Activated effector memory CD4-positive, alpha-beta T cell treated with anti-CD3 and anti-CD28 coated beads, Interleukin-2, amount 50 U/mL, for 16 hours (primary cell): ENCODE data around the gene HDAC4.

Experiments
- DNase-seq: peaks from one replicate; pipeline ENCODE4 v3.0.0-alpha.2; 2020

HDAC4 gene

DNA sequence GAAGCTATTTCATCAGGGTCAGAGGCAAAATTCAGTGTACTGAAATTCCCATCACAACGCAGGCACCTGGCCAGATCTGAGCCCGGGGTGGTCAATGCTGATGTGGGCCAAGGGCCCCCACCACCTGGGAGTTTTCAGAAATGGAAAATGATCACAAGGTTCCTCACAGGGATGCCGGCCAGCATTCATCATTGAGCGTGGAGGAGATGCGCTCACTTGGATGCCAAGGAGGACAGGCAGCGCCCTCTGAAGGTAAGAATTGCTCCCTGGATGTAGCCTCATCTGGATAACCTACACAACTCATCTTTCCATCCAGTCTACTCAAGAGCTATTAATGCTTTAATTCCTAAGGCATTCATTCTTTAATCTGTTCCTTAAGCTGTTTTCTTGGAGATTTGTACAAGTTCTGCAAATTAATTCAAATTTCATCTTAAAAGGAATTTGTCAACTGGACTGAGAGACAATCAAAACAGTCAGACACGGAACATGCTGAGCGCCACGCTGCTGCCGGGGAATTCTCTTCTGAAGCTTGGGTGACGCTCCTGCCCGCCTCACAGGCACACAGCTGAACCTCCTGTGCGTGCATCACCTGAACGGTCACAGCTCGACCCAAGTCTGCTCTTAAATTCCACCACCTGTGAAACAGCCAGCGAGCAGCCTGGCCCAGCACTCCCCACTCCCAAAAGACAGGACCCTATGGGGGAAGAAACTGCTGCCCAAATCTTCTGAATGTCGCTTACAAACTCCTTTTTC is 206.7 kb downstream of the HDAC4 start:
- DNase-seq, result no peak

DNA sequence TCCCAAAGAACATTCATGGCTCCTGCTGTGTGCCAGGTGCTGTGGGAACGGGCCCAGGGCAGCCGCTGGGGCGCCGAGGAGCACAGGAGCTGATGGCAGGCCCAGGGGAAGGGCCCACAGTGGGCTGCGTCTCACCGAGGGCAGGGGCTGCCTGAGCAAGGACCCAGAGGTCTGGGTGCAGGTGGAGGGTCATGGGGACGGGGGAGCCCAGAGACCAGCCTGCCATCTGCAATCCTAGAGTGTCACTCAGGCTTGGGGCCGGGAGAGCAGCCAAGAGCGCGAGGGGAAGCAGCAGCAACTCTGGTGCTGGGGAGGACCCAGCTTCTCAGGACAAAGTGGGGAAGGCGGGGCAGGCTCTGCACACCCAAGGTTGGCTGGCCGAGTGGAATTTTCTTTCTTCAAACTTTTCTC is 207.4 kb downstream of the HDAC4 start:
- no peak for DNase-seq

DNA sequence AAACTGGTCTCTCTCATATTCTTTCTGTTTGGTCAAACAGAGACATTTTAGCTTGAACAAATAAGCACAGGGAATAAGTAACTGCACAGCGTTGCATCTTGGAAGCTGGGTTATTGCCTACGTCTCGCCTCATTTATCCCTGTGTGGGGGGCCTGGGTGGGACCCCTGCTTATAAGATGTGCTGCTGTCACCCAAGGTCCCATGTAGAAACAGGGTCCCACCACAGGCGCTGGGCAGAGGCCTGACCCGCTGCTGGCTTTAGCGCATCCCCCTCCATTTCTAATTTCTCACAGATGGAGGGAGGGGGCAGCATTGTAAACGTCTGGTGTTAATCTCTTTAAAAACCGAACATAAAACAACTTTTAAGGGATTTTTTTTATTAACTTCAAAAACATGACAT is 207.8 kb downstream of the HDAC4 start:
- DNase-seq, result no peak

GRCh38 chr2:239192456-239192855 is 208.4 kb downstream of the HDAC4 start:
- DNase-seq, result no peak

GRCh38 chr2:239190921-239191885 is 209.6 kb downstream of the HDAC4 start:
- peak; percentile 49 for DNase-seq

DNA sequence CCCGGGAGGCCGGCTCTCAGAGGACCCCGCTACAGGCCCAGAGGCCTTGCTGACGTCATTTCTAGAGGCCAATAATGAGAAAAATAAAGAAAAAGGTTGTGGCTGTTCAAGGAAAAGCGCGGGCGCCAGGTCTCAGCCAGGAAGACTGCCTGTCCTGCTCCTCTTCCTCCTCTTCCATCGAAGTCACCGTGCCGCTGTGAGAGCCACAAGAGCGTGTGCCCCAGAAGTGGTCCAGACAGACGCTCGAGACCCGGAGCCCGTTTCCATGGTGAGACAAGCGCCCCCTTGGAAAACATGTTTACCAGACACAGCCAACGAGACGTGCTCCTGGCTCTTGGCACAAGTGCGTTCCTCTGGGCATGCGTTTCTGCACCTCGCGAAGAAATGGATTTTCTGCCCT is 210.5 kb downstream of the HDAC4 start:
- DNase-seq, result peak; percentile 31

- peak; percentile 45 for DNase-seq
Observed at GRCh38 chr2:239189711-239190131, 211.1 kb downstream of the HDAC4 start.

DNA sequence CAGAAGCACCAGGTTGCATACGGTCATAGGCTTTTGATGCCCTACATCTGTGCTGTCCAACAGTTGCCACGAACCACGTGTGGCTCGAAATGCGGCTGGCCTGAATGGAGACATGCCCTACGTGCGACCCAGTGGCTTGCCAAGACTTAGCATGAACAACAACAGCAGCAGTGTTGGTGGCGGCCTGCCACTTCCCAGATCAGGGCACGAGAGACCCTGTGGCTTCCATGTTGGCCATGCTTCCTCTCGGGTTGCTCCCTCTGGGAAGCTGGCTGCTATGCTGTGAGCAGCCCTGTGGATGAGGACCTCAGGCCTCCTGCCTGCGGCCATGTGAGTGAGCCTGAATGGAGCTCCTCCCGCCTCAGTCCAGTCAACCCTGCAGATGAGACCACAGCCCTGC is 212.3 kb downstream of the HDAC4 start:
- peak; percentile 37 for DNase-seq

DNA sequence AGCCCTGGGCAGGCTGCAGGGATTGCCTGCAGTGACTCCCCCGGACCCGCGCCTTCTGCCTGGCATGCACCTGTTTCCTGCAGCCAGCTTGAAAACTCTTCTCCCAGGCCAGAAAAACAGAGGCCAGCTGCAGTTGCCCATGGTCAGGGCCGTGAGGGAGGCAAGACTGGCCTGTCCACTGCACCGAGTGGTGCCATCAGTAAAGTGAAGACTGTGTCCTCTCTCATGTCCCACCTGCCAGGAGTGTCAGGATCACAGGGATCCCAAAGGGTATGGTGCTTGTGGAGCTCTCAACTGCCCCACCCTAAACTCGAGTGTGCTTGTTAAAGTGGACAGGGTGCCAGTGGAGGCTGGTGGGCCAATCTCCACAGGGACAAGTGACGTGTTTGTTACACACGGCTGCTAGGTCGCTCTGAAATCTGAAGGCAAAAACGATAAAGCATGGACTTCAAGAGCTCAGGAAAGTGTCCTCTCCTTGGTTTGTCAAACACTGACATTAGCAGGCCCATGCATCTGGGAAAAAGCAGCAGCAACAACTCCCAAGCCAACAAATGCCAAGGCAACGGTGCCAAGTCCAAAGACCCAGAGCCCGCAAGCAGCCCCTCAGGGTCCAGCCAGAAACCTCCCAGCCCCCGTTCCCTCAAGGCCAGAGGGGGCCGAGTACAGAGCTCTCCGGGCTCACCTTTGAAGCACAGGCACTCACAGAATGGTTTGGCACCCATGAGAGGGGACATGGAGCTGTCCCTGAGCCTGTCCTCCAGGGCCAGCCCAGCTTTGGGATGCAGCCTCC is 213.2 kb downstream of the HDAC4 start:
- DNase-seq, result peak; percentile 49

DNA sequence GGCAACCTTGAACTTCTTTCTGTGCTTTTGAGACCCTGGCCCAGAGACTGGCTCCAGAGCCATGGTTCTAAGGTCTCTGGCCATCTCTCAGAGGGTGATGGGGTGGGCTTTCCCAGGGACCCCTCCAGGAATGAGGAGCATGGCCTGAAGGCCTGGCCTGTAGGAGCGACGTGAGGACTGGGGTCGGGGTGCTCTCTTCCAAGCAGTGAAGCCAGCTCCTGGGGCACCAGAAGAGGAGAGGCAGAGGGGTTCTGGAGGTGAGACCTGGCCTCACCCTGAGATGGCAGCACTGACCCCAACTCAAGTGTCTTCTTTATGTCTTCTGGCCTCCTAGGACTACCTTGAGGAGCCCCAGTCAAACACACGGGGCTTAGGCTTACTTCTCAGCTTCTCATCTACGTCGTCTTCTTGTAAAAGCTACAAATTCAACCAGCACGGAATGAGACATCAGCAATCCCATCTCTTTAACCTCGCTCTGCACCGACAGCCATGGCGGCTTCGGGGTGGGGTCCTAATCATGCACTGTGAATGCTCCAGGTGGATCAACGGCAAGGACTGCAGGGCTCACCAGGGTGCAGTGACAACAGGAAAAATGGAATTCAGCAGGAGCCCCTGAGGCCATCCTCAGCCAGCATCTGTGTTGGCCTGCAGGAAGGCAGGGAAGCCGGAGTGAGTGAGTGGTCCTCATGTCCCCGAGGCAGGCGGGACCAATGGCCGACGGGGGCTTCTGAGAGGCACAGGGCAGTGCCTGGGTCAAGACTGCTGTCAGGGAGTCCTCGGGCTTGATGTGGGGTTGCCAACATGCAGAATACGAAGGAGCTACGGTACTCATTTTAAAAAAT is 214.1 kb downstream of the HDAC4 start:
- DNase-seq, result peak; percentile 45

DNA sequence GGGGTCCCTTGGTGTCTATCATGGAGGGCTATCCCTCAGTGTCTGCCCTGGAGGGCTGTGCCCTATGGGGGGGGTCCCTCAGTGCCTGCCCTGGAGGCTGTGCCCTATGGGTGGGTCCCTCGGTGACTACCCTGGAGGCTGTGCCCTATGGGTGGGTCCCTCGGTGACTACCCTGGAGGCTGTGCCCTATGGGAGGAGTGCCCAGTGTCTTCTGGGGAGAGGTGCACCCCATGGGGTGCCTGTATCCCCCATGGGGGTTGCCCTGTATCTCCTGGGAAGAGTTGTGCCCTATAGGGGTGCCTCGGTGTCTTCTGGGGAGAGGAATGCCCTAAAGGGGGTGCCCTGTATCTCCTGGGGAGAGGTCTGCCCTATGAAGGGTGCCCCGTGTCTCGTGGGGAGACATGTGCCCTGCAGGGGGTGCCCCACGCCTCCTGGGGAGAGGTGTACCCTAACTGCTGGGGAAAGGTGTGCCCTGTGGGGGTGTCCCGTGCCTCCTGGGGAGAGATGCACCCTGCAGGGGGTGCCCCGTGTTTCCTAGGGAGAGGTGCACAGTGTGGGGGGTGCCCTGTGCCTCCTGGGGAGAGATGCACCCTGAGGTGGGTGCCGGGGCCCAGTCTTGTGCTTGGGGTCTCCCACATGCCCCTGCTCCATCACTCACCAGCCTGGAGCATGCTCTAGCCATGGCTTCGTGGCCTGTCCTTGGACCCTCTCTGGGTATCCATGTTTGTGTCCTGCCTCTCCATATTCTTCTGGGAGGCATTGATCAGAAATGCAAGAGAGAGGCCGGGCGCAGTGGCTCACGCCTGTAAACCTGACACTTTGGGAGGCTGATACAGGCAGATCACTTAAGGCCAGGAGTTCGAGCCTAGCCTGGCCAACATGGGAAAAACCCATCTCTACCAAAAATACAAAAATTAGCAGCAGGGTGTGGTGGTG is 215.6 kb downstream of the HDAC4 start:
- DNase-seq, result peak; percentile 55

DNA sequence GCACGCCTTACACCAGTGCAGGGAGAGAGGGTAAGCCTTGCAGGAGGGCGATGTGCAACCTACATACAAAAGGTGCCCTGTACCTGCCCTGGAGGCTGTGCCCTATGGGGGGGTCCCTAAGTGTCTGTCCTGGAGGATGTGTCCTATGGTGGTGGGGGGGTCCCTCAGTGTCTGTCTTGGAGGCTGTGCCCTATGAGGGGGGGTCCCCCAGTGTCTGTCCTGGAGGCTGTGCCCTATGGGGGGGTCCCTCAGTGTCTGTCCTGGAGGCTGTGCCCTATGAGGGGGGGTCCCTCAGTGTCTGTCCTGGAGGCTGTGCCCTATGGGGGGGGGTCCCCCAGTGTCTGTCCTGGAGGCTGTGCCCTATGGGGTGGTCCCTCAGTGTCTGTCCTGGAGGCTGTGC is 216.6 kb downstream of the HDAC4 start:
- DNase-seq, result peak; percentile 38

GRCh38 chr2:239182981-239183791 is 217.6 kb downstream of the HDAC4 start:
- peak; percentile 44 for DNase-seq

DNA sequence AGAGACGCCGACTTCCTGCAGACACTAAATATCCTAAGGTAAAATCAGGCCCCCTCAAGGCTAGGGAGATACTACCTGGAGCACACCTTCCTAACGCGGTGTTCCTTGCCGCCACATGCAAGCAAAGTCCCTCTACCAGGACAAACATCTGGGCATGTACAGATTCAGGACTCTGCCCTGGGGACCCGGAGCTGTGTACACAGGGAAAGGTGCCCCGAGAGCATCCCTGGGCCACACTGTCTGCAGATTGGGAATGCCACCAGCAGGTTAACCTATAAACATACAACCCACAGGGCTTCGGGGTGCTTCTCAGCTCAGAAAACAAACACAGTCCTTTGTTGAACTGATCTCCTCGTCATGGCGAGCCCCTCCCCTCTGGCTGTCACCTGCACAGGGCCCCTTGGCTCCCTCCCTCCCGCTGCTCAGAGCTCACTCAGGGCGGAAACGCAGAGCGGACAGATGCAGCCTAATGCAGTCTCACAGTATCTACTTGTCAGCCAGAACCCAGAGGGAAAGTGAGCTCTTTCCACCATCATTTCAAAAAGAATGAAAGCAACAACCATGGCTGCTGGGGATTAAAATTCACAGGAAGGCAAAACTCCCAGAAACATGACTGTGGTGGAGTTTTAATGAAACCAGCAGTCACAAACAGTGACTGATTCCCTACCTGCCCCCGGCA is 218.8 kb downstream of the HDAC4 start:
- peak; percentile 38 for DNase-seq

- peak; percentile 57 for DNase-seq
Observed at GRCh38 chr2:239181074-239181902, 219.5 kb downstream of the HDAC4 start.

GRCh38 chr2:239180526-239181073 is 220.2 kb downstream of the HDAC4 start:
- peak; percentile 41 for DNase-seq

GRCh38 chr2:239179851-239180371 is 220.9 kb downstream of the HDAC4 start:
- DNase-seq, result peak; percentile 60

DNA sequence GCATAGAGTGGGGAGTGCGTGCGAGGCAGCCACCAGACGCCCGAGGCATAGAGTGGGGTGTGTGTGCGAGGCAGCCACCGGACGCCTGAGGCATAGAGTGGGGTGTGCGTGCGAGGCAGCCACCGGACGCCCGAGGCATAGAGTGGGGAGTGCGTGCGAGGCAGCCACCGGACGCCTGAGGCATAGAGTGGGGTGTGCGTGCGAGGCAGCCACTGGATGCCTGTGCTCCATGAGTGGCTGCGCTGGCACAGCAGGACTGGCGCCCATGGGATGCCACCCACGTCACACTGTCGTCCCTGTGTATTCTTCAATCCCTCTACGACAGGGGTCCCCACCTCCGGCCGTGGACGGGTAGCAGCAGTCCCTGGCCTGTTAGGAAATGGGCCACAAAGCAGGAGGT is 221.9 kb downstream of the HDAC4 start:
- peak; percentile 55 for DNase-seq
